ENCODE results near the gene MAP3K6. TPM values are rescaled to one million over a fixed set of nuclear protein-coding genes. Genes with fewer than 3 reads are reported as not detected.
"Not testable (repeated sequence)": the region's sequence is repeated elsewhere in the genome, so short reads cannot be mapped to it uniquely, and the experiment has no call there.

Gene MAP3K6, protein sequence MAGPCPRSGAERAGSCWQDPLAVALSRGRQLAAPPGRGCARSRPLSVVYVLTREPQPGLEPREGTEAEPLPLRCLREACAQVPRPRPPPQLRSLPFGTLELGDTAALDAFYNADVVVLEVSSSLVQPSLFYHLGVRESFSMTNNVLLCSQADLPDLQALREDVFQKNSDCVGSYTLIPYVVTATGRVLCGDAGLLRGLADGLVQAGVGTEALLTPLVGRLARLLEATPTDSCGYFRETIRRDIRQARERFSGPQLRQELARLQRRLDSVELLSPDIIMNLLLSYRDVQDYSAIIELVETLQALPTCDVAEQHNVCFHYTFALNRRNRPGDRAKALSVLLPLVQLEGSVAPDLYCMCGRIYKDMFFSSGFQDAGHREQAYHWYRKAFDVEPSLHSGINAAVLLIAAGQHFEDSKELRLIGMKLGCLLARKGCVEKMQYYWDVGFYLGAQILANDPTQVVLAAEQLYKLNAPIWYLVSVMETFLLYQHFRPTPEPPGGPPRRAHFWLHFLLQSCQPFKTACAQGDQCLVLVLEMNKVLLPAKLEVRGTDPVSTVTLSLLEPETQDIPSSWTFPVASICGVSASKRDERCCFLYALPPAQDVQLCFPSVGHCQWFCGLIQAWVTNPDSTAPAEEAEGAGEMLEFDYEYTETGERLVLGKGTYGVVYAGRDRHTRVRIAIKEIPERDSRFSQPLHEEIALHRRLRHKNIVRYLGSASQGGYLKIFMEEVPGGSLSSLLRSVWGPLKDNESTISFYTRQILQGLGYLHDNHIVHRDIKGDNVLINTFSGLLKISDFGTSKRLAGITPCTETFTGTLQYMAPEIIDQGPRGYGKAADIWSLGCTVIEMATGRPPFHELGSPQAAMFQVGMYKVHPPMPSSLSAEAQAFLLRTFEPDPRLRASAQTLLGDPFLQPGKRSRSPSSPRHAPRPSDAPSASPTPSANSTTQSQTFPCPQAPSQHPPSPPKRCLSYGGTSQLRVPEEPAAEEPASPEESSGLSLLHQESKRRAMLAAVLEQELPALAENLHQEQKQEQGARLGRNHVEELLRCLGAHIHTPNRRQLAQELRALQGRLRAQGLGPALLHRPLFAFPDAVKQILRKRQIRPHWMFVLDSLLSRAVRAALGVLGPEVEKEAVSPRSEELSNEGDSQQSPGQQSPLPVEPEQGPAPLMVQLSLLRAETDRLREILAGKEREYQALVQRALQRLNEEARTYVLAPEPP (N-terminal part only)
- 1.1 and 1.7 TPM in 2 replicates for polyA plus RNA-seq (2014; cell fraction: cytosol; rRNA removed)
- polyA plus RNA-seq (2014; cell fraction: nucleus; rRNA removed) = 21.1 and 28.0 TPM in 2 replicates

DNA sequence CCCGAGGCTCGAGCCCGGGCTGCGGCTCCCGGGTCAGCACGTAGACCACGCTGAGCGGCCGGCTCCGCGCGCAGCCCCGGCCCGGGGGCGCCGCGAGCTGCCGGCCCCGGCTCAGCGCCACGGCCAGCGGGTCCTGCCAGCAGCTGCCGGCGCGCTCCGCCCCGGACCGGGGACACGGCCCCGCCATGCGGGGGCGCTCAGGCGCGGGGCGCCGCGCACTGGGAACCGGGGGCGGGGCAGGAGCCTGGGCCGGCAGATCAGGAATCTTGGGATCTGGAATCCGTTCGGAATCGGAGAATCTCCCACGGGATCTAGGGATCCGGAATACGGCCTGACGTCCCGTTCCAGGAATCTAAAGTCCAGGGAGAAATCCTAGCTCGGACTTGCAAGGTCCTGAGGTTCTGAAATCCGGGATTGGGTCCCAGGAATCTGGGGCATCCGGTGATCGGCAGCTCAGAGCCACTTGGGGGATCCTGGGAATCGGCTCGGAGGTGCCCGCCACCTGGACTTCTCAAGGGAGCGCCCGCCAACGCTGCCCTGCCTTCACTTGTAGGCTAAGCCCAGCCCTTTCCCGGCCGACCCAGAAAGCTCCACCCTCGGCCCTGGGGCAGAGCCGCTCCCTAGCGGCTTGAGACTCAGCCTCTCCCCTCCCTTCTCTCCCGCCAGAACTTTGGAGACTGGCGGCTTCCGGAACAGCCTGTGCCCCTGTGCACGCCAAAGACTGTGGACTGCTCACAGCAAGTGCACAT is at the start of gene MAP3K6:
MAP3K6 (minus strand) TSS at position 551 of the 749 bp plus-strand sequence; CDS start at position 187, 364 bp downstream.
- peak; percentile 46 for DNase-seq (ENCODE audit: low spot score)

DNA sequence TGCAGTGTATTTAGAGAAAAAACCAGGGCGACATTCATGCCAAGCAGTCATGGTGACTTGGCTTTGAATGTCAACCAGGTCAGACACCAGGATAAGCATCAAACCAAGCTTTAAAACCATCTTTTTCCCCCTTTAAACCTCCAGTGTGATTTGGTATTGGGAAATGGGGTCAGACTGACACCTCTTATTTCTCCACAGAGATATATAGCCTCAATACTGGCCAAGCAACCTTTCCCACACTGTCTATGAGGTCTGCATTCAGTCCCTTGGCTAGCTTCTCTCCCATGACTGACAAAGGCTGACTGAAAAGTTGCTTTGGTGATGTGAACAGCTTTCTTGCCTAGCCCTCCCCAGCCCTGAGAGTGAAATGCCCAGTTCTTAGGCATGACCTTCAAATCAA is 47.3 kb upstream of the MAP3K6 start:
- no peak for DNase-seq (ENCODE audit: low spot score)

DNA sequence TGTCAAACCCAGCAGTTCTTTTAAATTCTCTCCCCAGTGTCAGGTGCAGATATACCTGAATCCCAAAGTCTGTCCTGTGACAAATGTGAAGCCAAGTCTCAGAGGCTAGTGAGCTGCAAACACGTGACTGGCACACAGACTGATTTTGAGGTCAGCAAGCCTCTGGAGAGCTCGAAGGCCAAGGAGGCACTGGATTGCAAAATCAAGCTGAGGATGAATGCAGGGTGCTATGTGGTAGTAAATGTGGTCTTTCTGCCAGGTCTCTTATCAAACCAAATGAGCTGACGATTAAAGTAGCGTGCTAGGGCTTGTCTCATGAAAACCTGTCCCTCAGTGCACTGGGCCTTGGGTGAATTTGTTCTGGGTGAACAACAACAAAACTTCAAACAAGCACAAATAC is 46.2 kb upstream of the MAP3K6 start:
- DNase-seq (ENCODE audit: low spot score) = no peak

DNA sequence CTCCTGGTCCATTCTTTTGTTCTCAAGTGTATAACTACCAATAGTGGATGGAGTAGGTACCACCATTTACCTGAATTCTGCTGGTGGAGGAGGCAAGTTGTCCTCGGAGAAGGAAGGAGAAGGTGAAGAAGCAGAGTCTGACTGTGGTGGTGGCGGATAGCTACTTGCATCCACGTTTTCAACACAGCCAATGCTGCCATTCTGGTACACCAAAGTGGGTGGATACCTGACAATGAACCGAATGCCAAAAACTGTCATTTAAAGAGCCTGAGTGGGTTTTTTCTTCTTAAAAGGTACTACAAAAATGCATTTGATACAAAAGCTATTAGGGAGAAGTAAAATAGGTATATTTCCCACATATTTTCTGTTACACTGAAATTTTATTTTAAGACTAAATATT is 45.7 kb upstream of the MAP3K6 start:
- no peak for DNase-seq (ENCODE audit: low spot score)

DNA sequence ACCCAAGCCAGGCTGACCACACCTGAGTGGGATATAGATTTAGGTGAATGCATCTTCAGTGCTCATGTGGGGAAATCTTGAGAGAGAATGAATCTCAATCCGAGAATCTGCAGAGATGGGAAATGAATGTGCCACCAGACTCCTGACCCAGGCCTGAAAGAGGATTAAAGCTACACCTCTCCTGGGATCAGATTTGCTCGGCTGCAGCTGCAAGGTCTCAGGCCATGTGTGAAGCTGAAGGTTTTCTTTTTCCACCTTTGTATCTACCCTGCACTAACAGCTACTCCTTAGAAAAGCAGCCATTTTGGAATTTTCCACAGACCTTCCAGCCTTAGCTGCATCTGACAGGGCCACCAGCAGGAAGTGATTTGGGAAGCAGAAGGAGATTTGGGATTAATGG is 43.9 kb upstream of the MAP3K6 start:
- no peak for DNase-seq (ENCODE audit: low spot score)

DNA sequence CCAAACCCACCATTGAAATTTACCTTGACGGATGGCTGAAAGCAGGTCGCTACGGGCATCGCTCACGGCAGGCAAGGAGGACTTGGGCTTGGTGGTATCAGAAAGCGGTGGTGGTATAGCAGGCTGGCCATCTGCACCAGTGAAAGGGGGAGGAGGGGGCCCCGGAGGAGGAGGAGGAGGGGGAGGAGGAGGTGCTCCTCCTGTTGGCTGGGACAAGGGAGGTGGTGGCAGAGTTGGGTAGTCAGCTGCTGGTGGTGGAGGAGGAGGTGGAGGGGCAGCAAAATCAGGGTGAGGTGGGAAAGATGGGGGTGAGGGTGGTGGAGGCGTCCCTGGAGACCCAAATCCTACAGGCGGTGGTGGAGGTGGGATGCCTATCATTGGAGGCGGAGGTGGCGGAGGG is 42.9 kb upstream of the MAP3K6 start:
- DNase-seq (ENCODE audit: low spot score) = no peak

DNA sequence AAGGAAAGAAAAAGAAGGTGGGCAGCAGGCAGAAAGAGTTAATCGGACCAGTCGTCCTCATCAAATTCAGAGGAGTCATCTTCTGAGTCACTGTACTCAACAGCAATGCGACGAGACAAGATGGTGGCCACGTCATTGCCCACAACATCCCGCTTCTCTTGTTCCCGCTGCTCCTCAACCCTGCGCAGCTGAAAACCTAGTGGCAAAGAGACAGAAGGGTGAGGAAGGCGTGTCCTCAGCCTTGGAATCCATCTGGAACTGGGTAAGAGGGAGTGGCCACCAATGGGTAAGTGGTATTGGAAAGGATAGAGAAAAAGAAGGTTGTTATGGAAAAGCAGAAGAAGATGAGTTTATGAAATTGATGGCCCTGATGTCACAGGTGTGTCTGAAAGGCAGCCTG is 41.4 kb upstream of the MAP3K6 start:
- no peak for DNase-seq (ENCODE audit: low spot score)

DNA sequence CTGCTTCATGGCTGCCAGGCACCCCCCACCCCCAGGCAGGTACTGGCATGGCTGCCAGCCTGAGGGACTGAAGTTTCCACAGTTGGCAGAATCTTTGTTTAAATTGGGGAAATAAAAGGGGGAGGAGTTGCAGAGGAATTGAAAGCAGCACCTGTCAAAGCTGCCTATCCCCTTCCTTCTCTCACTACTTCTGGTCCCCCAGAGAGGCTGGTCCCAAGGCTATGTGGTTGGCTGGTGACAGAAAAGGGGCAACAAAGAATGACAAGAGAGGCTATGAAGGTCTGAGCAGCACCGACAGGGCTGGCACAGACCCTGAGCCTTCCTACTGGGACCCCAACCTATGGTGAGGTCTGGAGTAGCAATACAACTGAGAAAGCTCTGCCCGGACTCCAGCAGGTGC is 40.0 kb upstream of the MAP3K6 start:
- DNase-seq (ENCODE audit: low spot score) = not testable (repeated sequence)

DNA sequence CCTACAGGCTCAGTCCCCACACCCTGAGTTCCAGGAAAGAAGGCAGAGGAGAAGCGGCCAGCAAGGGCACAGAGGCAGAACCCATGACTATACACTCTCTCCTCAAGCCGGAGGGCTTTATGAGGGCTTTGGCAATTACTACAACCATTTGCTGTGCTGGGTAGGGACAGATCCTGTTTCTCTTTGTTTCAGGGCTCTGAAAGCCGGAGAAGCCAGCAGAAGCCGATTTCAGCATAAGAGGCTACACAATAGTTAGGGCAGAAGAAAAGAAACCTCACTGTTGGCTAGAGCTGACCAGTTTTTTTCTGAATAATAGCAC is 39.6 kb upstream of the MAP3K6 start:
- DNase-seq (ENCODE audit: low spot score) = no peak

DNA sequence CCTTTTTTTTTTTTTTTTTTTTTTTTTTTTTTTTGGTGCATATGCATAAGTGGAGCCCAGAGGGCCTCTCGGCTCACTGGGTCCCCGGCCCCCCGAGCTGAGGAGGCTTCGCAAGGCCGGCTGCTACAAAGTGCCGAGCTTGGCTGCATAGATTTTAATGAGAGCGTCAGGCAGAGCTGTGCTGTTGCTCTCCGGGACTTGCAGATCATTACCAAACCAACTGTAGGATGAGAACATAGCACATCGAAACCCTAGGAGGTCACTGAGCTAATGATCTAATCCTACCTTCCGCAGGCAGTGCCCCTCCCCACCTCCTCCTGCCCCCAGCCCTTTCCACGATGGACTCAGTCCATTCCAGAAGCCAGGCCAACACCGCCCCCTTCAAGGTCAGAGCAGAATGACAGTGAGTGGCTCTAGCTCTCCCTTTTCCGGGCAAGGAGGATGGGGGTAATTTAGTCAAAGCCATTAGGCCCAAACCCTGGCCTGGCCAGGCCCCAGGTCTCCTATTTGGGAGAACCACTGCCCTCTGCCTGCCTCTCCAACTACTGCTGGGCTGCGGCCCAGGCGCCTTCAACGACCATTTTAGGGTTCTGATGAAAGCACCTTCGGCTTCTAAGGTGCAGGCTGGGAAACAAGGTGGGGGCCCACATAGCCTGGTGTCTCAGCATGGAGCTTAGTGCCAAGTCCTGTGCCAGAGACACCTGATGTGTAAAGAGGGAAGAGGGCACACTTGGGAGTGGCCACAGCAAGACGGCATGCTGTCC is 39.0 kb upstream of the MAP3K6 start:
- not testable (repeated sequence) for DNase-seq (ENCODE audit: low spot score)

DNA sequence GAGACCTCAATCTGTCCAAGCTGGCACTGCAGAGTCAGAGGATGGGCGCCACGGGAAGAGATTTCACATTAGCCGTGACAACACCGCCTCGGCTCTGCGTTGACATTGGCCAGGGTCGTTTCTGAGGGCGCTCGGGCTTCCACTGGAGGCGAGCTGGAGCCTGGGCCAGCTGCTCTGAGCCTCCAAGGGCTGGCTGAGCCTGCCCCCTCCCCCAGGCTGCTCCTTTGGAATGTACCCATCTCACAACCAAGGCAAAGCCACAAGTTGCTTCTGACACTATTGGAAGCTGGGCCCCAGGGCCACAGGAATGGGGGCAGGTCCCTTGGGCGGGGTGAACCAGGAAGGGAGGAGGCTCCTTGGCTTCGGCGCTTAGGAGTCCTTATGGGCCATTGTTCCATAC is 38.3 kb upstream of the MAP3K6 start:
- no peak for DNase-seq (ENCODE audit: low spot score)

DNA sequence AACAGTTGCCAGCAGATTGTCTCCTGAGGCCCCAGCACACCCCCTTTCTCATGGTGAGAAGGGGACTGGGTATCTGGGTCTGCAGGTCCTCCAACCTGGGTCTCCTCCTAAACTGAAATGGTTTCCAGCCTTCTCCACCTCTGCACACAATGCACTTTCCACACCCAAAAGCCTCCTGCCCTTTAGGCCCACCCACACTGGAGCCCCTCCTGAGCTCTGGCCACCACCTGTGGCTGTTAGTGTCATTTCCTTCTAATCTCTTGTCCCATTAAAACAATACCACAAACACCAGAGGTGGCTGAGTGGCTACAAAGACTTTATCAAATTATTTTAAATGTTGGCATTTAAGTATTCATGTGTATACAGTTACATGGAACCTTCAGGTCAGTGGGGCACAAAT is 37.2 kb upstream of the MAP3K6 start:
- no peak for DNase-seq (ENCODE audit: low spot score)

DNA sequence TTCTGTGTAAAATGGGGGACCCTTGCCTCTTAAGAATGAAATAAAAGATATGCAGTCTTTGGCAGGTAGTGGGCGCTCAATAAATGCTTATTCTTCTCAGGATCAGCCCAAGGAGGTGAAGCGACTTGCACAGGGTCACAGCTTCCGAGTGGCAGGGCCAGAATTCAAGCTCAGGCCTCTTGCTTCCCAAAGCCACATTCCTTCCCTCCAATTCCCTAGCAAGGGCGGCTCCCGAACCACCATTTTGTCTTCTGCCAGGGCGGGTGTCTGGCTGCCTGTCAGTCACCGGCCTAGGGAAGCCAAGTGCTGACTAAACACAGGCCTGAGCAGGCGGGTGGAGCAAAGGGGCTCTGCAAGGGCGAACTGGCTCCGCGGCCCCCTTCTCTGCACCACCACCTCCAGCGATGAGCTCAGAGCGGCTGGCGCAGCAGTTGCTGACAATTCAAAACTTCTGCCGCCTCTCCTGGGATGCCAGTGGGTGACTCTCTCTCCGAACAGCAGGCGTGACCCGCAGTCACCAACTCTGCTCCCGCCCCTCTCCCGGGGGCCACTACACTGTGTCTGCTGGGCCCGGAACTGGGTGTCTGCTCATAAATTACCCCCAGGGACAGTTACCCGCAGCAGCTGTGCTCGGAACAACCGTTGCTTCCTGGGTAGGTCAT is 36.4 kb upstream of the MAP3K6 start:
- DNase-seq (ENCODE audit: low spot score) = no peak

DNA sequence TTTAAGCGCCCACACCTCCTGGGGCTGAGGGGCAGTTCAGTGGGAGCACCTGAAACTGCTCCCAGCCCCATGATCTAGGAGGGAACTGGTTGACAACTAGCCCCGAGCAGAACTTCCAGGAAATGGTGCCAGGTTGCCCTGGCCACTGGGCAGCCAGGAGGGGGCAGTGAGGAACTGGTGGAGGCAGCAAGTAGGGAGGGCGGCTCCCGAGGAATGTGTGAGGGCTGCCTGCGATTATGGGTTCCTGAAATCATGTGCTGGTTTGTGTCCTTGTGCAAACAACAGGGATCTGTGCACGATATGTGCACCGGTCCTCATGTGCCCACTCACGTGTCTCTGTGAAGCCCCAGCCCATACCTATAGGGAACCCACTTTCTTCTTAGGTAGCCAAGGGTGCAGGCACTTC is 35.6 kb upstream of the MAP3K6 start:
- no peak for DNase-seq (ENCODE audit: low spot score)

DNA sequence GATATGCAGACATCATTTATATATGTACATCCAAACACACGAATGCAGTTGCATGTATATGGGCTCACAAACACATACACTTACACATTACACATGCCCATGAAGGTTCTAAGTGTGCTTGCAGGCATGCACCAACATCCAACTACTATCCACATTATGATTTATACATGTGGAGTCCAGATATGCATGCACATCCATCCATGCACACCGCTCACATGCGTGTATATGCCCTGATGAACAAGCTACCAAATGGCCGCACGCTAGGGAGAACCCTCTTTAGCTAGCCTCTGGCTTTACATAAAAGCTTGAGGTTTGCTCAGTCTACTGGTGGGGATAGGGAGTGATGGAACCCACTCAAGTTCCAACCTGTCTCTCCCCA is 34.2 kb upstream of the MAP3K6 start:
- DNase-seq (ENCODE audit: low spot score) = no peak

DNA sequence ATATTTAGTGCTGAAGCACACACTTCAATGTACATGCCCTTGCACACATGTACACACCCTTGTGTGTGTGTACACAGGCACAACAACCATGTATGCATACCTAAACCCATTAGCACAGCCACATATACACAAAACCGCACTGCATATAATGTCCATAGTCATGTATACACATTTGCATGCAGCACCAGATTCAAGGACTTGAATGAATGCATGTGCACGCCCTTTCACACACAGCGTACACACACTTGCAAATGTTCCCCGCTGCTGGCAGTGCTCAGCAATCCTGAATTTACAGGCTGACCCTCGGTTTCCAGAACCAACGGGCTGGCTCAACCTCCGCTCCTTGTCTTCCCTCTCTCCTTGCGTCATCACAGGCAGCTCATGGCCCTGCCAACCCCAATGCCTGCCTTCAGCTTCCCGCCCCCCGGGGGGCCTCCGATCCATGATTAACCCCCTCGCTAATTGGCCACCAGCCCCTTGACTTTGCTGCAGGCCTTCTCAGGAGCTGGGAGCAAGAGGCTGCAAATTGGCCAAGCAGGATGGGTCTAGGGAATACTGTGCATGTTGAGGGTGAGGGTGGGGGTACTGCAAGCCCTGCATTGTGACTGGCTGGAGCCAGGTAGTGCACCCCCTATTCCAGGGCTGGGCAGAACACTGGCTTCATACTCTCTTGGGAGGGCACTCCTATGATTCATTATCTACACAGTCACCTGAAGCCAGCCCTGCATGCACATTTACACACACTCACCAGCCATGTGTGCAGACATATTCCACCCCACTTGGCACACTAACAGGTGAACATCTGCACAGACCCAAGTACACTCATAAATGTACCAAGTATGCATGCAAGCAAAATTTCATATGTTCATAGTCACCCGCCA is 33.6 kb upstream of the MAP3K6 start:
- DNase-seq (ENCODE audit: low spot score) = no peak

DNA sequence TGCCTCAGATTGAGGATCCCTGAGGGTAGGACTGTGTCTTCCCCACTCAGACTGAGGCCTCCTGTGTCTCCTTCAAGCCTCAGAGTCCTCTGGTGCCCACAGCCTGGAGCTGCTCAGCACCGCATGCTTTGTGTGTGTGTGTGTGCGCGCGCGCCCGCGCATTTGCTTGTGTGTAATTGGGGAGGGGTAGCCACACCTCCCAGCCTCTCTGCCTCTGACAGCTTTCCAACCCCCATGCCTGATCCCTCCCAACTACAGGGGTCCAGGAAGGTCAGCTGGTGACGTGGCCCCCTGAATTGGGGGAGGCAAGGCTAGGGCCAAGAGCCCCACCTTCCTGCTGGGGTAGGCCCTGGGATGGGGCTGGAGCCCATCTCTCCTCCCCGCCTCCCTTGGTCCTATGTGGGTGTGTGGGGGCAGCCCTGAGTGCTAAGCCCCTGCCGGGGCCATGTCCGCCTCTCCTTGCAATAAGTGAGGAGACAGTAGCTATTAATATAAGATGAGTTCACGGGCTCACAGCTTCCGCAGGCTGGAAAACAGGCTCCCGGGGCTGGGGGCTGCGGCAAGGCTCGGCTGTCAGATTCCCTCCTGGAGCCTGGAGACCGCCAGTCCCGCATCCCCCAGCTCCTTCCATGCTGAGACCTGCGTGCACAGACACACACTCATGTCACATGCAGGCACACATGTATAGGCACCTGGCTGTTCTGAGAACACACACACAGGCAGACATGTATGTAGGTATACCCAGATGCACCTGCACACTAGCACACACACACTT is 32.7 kb upstream of the MAP3K6 start:
- DNase-seq (ENCODE audit: low spot score) = peak; percentile 43

Measured in SK-N-DZ (cell line).